DND-41 (cell line): ENCODE measurements around the gene VWA1.

Experiments
- ATAC-seq: fragments of 200-7000 bp; cut with Tn5 transposase; 3 replicates; pipeline ENCODE4 v1.9.1; 2021; ENCODE audit warnings: low read depth; ENCODE audit not compliant: insufficient read depth
- DNase-seq: peaks from one replicate; pipeline ENCODE4 v3.0.0-alpha.2; 2020
- H2AFZ ChIP-seq: 2 replicates; pipeline ENCODE4 v1.6.0; 2012; ENCODE audit warnings: low read depth, low read length
- H3K27ac ChIP-seq: 2 replicates; pipeline ENCODE4 v1.5.1; 2012; ENCODE audit warnings: low read length, inconsistent platforms
- H3K27me3 ChIP-seq: fragments of 200-600 bp; sonication (generic); 2 replicates; pipeline ENCODE4 v1.6.0; 2012; ENCODE audit warnings: low read length, mild to moderate bottlenecking, inconsistent platforms; ENCODE audit not compliant: insufficient read depth, poor library complexity
- H3K36me3 ChIP-seq: 2 replicates; pipeline ENCODE4 v1.5.1; 2012; ENCODE audit warnings: low read length, inconsistent platforms; ENCODE audit not compliant: insufficient read depth
- H3K4me1 ChIP-seq: 2 replicates; pipeline ENCODE4 v1.5.1; 2012; ENCODE audit warnings: mild to moderate bottlenecking, low read length; ENCODE audit not compliant: insufficient read depth
- H3K4me2 ChIP-seq: 2 replicates; pipeline ENCODE4 v1.6.0; 2012; ENCODE audit warnings: mild to moderate bottlenecking, moderate library complexity, low read length, inconsistent platforms; ENCODE audit not compliant: insufficient read depth
- H3K4me3 ChIP-seq, 2 experiments: fragments of 200-600 bp in 1 of 2; shearing (Covaris generic) in 1 of 2; 2 replicates each; pipeline ENCODE4 v1.5.1; 2012 to 2016; ENCODE audit warnings: inconsistent platforms in 2 of 2, low read length in 2 of 2, mild to moderate bottlenecking in 2 of 2, low read depth in 1 of 2, moderate library complexity in 1 of 2
- H3K79me2 ChIP-seq: 2 replicates; pipeline ENCODE4 v1.6.0; 2012; ENCODE audit warnings: low read length, inconsistent platforms; ENCODE audit not compliant: insufficient read depth
- H3K9ac ChIP-seq: 2 replicates; pipeline ENCODE4 v1.6.0; 2012; ENCODE audit warnings: low read depth, mild to moderate bottlenecking, inconsistent platforms, low read length, moderate library complexity
- H3K9me3 ChIP-seq: 2 replicates; pipeline ENCODE4 v1.5.1; 2012; ENCODE audit warnings: low read length, moderate library complexity, mild to moderate bottlenecking, inconsistent platforms; ENCODE audit not compliant: insufficient read depth, severe bottlenecking
- H4K20me1 ChIP-seq: 2 replicates; pipeline ENCODE4 v1.6.0; 2012; ENCODE audit warnings: low read length; ENCODE audit not compliant: insufficient read depth
- CTCF ChIP-seq: IDR thresholded peaks from 2 replicates; pipeline ENCODE4 v1.5.1; 2012; ENCODE audit warnings: borderline replicate concordance, low read length, moderate library complexity, mild to moderate bottlenecking; ENCODE audit not compliant: poor library complexity, severe bottlenecking; ENCODE audit errors: extremely low read depth
- EZH2 ChIP-seq: IDR thresholded peaks from 3 replicates; pipeline ENCODE4 v1.6.1; 2012; ENCODE audit warnings: borderline replicate concordance, low read depth, mild to moderate bottlenecking, moderate library complexity, low read length, inconsistent platforms; ENCODE audit not compliant: severe bottlenecking

VWA1 gene

GRCh38 chr1:1430114-1430982, 5.1 kb upstream of the VWA1 start:
- no peaks in the 10 kb centered on the region for H3K36me3 ChIP-seq
- H3K9ac ChIP-seq = no peak overlapping the region
- DNase-seq (no peak), ATAC-seq (no peak)
- H3K27ac ChIP-seq = no peak overlapping the region
- no peak overlapping the region for H2AFZ ChIP-seq
- TF ChIP-seq EZH2 (no peak), CTCF (no peak)
- H3K4me3 ChIP-seq = no peak overlapping the region
- H3K79me2 ChIP-seq = no peaks in the 10 kb centered on the region
- H3K4me1 ChIP-seq = peaks cover 6% of the 10 kb centered on the region; the same call in 1 of the 2 replicates
- H3K9me3 ChIP-seq = no peaks in the 10 kb centered on the region
- no peaks in the 10 kb centered on the region for H3K27me3 ChIP-seq
- no peak overlapping the region for H3K4me2 ChIP-seq
- H4K20me1 ChIP-seq = no peaks in the 10 kb centered on the region

GRCh38 chr1:1430992-1431844, 4.3 kb upstream of the VWA1 start:
- Histone ChIP-seq H2AFZ (no peak overlapping the region), H4K20me1 (no peaks in the 10 kb centered on the region), H3K9ac (no peak overlapping the region), H3K36me3 (no peaks in the 10 kb centered on the region), H3K27ac (no peak overlapping the region), H3K27me3 (no peaks in the 10 kb centered on the region), H3K4me1 (peaks cover 6% of the 10 kb centered on the region; the same call in 1 of the 2 replicates), H3K4me3 (no peak overlapping the region), H3K79me2 (no peaks in the 10 kb centered on the region), H3K9me3 (no peaks in the 10 kb centered on the region), H3K4me2 (no peak overlapping the region)
- no peak for DNase-seq
- no peak for ATAC-seq
- TF ChIP-seq CTCF (no peak), EZH2 (no peak)

GRCh38 chr1:1431845-1432273, 3.6 kb upstream of the VWA1 start:
- H3K27ac ChIP-seq = no peak overlapping the region
- H3K9me3 ChIP-seq = no peaks in the 10 kb centered on the region
- H2AFZ ChIP-seq = no peak overlapping the region
- no peak overlapping the region for H3K4me2 ChIP-seq
- H3K27me3 ChIP-seq = no peaks in the 10 kb centered on the region
- ATAC-seq (no peak), DNase-seq (no peak)
- TF ChIP-seq CTCF (no peak), EZH2 (no peak)
- H3K9ac ChIP-seq = no peak overlapping the region
- H4K20me1 ChIP-seq = no peaks in the 10 kb centered on the region
- no peaks in the 10 kb centered on the region for H3K79me2 ChIP-seq
- H3K4me1 ChIP-seq = peaks cover 3% of the 10 kb centered on the region; the same call in 1 of the 2 replicates
- H3K36me3 ChIP-seq = no peaks in the 10 kb centered on the region
- no peak overlapping the region for H3K4me3 ChIP-seq
